NCI-H446 (cell line): ENCODE measurements around the gene TMEM266.

Experiments used
- DNase-seq, 2 experiments: peaks; one replicate each; lab custom pipeline; 2025; lab: John Stamatoyannopoulos, UW

TMEM266 gene

DNA sequence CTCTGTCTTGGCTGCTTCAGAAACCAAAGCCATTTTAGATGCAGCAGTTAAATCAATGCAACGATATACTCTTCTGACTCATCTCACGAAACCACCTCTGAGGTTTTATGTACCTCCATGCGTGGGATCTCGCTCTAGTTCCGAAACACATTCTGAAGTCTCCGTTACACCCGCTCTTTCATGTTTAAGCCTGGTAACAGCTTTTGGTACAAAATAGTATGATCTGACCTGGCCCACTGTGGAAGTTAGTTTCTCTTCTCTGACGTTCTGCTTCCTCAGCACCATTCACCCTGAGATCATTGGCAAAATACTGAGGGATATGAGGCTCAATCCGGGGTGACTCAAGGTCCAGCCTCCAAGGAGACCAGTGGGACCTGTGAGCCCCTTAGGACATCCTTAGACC lies 121.9 kb downstream of the TMEM266 start:
- DNase-seq, result no peak

DNA sequence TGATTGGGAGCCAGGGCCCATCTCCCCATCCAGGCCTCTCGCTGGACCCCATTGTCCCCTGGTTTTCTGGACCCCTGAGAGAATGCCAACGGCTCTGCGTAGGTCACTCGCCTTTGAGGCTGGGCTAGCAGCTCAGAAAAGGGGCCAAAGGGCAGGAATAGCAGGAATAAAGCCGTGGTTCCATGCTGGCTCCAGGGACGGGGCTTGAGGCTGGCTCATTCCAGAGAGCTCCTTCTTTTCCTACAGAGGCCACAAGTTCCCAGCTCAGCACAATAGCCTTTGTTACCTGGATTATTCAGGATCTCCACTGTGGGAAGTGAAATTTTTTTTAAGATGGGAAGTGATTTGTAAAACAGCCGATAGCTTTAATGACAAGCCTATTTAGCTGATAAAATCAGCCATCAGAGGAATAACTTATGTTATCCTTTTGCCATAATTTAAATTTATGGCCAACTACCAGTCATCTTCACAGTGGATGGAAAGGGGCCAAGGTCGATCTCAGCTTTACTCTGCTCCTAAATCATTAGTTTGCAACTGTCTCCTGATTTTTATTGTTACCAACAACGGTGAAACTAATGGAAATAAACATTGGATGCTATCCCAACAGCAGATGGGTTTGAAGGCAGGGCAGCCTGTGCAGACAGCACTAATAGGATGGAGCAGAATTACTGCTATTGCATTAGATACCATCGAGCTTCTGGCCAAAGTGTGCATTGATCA lies 124.3 kb downstream of the TMEM266 start:
- DNase-seq, result peak in 1 of 2 experiments; percentile 44

DNA sequence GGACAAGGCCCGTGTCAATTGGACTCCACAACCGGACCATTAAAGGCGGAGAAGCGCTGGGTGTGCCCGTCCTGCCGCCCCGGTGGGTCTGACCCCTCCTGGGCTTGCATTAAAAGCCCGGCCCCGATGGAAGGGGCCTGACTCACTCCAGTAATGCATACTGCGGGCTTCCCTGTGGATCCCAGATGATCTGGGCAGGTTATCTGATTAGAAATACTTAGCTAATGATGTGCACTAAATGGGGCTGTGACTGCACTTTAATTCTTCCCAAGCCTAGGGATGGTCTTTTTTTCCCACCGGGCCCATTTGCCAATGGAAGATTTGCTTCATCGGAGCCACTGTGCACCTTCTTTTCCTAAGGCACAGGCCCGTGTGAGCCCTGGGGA lies 124.9 kb downstream of the TMEM266 start:
- DNase-seq, result no peak

DNA sequence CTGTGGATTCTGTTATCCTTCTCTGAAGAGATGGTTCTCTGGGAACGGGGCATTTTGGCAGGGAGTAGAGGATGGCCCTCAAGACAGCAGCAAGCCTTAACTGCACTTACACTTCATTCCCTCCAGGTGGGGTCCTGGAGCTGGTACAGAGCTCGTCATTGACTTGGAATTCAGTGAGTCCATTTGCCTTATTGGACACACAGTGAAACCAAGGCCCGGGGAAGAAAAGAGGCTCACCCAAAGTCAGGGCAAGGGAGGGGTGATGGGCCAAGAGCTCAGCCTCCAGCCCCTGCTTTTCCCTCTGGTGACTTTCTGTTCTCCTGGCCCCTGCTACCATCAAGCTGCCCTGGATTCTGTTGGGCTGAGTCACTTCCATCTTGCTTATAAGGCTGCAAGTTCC lies 125.9 kb downstream of the TMEM266 start:
- peak; percentile 12 to 42 for DNase-seq

DNA sequence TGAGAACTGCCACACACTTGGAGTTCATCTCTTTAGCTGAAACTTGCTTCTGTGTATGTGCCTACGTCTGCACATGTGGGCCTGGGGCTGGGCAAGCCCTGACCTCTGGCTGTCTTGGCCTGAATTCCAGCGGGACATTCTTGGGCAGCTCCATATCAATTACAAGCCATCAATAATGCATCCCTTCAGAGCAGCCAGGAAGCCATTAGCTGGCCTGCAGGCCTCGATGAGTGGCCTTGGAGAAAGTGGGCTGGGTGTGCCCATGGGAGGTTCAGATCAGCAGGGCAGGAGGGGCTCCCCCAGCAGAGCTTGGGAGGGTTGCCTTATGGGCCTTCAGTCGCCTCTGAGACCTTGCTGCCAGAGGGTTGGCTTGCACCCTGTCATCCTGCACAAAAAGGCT lies 127.4 kb downstream of the TMEM266 start:
- DNase-seq, result no peak

DNA sequence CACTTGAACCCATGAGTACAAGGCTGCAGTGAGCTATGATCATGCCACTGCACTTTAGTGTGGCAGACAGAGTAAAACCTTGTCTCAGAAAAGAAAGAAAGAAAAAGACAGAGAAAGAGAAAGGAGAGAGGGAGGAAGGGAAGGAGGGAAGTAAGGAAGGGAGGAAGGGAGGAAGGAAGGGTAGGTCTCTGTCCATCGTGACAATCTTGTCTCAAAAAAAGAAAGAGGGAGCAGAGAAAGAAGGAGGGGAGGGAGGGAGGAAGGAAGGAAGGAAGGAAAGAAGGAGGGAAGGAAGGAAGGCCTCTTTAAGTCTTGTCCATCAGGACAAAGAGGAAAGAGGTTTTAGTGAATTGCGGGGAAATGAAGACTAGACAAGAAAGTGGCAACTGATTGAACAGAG lies 129.3 kb downstream of the TMEM266 start:
- DNase-seq, result no peak

DNA sequence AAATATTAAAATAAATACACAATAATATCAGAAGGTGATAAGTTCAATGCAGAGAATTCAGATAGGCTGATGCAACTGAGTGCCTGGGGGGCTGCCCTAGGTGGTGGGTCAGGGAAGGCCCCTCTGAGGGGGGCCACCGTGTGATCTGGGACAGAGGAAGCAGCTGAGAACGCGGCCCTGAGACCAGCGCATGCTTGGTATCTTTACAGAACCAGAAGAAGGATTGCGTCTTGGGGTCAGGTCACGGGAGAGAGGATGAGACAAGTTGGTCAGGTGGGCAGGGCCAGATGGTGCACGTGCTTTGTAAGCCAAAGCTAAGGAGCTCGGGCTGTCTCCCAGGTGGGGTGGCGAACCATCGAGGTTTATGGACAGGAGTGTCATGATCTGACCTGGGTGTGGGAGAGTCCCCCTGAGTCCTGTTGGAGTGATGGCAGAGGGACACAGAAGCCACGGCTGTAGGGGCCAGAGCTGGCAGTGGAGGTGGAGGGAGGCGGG lies 130.3 kb downstream of the TMEM266 start:
- no peak for DNase-seq

DNA sequence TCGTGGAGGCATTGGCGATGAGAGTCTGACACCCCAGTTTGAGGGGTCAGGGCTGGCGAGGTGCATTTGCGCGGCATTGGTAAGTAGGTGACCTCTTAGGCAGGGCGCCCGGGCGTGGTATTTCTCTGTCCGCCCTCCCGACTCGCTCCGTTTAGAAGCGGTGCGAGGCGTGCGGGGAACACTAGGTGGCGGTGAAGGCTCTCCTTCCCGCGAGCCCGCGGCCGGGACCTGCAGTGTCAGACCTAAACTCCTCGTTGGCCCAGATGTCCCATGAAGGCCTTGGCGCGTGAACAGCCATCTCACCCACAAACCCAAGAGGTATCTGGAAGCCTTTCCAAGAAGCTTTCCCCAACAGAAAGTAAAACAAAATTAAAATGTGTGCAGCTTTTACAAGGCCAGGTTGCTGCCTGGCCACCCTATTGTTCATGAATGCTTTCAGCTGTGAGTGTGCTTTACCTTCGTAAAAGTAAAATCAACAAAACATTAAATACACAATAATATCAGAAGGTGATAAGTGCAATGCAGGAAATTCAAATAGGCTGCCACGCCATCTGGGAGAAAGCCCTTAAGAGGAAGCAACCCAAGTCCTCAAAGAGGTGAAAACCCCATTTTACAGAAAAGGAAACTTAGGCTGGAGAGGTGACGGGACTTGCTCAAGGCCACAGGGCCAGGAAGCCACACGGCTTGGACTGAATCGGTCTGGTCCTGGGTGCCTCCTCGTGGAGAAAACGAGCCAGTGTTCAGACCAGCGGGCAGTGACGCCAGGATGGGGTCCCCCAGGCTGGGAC lies 131.2 kb downstream of the TMEM266 start:
- DNase-seq, result peak; percentile 44 to 84

DNA sequence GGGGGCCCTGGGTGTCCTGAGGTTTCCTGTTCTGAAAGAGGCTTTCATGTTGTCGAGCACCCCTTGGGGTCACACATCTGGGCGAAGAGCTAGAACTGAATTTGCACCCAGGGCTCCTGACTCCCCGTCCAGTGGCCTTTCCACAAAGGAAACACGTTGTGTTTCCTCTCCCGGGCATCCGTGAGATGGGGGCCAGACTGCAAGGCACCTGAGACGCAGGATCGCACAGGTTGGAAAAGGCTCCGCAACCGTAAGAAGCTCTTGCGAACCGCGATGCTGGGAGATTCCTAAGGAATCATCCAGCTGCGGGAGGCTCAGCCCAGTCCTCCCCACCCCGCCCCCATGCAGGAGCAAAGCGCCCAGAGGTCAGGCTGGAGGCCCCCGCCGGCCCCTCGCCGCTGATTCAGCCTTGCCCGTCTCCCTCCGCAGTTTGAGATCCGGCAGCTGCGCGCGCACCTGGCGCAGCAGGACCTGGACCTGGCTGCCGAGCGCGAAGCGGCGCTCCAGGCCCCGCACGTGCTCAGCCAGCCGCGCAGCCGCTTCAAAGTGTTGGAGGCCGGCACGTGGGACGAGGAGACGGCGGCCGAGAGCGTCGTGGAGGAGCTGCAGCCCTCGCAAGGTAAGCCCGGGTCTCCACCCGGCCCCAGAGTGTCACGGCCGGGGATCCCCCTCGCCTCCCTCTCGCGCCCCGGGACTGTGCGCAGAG lies 131.9 kb downstream of the TMEM266 start:
- no peak for DNase-seq

DNA sequence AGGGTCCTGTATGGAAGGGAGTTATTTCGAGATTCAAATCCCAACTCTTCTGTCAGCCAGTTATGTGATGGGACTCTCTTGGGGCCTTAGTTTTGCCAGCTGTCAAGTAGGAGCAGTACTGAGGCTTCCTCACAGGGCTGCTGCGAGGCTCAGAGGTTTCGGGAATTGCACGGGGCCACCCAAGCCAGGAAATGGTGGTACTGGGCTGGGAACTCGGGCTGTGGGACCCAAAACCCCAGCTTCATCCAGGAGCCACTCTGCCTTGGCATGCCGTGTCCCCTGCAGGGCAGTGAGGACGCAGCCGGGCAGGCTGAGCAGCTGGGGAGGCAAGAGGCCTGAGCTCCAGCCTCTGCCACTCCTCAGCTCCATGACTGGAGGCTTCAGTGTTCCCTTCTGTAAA lies 132.9 kb downstream of the TMEM266 start:
- DNase-seq, result no peak

DNA sequence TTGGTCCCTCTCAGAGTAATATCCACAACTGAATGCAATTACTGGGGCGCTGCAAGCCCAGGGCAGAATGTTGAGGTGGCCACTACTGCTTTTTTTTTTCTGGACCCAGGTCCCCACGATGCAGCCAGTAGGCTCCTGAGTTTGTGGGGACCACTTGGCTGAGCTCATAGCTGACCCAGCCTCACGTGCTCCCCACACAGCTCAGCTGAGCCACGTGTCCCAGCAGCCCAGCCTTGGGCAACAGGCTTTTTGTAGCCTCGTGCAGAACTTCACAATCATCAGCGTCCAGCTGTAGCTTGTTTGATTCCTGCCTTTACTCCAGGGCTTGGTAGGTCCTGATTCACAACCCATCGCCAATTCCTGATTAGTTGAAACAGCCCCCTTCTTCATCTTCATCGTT lies 134.1 kb downstream of the TMEM266 start:
- DNase-seq, result no peak

DNA sequence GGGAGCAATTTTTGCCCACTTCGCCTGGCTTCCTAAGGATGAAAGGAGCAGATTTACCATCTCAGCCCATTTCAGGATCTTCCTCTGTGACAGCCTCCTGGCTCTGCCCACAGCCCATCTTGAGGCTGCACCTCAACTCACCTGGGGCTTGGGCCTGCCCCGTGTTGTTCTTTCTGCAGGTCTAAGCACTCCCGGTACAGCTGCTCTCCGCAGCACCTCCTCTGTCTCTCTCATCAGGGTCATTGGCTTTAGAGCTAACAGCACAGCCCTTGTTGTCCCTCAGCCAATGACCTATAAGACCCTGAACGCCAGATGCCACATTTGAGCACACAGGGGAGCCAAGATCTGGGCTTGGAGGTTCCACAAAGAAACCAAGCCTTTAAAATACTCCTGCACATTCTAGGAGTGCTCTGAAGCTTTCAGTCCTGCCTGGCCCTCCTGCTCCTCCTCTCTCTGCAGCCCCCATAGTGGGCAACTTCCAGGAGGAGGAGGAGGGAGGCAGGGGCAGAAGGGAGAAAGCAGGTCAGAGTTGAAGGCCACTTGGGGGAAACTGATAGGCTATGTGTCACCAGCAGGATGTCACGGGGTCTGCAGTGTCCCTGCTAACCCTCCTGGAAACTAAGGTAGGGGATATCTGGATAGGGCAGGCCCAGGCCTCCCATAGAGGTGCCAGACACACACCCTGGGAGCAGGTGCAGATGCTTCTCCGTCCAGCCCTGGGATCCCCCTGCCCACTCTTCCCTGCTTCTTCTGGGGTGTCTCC lies 135.9 kb downstream of the TMEM266 start:
- no peak for DNase-seq

DNA sequence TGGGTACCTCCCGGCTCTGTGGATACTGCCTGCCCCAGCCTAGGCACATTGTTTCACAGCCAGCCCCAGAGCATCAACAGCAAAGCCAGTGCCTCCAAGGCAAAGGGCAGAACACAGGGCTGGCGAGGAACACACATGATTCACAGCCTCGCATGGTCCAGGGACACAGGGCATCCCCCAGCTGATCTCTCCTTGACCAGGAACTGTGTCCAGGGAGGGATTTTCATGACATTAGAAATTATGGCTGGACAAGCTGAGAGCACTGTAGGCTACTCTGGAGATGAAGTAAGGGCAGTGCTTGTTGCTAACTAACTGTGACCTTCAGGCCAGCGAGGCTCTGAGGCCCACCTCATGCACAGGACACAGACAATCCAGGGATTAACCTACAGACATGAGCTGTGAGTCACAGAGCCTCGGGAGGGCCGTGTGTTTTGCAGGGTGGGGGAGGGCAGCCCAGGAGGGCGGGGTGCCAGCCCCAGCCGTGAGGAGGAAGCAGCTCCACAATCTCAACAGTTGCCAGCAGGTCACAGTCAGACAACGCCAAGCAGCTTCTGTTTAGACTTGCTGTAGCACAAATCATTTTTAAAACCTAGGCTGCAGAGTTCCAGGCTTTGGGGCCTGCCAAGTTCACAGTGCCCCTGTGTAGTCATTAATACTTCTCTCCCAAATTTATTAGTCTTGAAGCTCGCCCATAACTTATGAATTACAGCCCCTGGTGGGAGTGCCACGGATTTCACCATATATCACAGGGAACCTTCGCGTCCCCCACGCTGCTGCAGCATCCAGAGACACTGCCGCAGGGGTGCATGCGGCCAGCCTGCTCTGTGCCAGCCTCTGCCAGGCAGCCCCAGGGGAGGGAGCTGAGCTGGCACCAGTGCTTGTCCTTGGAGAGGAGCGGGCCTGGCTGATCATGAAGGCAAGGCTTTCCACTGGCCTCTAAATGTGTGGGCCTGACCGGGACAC lies 136.8 kb downstream of the TMEM266 start:
- DNase-seq, result peak; percentile 26 to 84

DNA sequence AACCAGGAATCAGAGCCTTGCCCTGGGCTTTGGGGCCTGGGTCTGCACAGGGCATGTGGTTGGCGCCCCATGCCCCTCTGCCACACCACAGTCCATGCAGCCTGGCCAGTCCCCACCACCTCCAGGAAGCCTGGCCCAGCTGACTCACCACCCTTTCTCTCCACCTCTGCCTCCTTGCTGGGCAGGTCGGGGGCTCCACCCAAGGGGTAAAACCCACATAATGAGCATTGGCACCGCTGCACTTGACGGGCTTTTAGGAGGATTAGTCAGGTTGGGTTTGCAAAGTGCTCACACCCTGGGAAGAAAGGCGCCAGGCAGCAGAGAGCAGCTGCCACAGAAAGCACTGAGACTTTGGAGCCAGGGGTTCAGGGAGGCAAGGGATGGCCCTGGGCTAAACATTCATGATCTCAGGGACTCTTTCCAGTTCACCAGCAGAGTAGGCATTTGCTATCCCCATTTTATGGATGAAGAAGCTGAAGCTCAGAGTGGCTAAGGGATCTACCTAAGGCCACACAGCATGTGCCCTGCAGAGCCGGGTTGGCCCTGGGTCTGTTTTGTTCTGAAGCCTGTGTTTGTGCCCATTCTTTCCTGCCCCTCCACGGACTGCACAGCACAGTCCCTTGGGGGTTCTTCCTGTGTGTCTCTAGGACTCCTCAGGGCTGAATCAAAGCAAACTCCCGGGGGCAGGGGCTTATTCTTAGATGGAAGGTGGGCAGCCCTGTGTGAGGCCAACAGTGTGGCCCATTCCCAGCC lies 138.1 kb downstream of the TMEM266 start:
- DNase-seq, result no peak

DNA sequence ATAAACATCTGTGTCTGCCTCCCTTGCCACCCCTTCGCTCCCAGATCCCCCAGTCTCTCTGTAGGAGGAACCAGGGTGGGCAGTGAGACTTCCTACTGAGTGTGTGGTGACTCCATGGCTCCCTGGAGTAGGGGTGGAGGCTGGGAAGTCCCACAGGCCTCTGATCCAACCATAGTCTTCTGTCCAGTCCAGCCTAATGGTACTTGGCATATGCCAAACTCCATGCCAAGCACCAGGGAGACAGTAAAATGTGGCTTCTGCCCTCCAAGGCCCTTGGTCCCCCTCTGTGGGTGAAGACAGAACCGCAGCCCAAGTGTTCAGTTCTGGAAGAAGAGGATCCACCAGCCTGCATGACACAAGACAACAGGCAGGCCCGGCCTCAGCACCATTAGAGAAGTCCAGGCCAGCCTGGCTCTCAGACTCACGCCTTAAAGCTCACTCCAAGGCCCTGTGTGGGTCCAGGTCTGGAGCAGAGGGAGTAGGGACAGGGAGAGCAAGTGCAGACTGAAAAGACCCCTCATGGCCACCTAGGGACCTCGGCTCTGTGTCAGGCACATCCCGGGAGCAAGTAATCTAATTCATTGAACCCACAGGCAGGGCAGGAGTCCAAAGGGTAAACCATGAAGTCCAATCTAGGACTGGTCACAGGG lies 138.8 kb downstream of the TMEM266 start:
- no peak for DNase-seq

DNA sequence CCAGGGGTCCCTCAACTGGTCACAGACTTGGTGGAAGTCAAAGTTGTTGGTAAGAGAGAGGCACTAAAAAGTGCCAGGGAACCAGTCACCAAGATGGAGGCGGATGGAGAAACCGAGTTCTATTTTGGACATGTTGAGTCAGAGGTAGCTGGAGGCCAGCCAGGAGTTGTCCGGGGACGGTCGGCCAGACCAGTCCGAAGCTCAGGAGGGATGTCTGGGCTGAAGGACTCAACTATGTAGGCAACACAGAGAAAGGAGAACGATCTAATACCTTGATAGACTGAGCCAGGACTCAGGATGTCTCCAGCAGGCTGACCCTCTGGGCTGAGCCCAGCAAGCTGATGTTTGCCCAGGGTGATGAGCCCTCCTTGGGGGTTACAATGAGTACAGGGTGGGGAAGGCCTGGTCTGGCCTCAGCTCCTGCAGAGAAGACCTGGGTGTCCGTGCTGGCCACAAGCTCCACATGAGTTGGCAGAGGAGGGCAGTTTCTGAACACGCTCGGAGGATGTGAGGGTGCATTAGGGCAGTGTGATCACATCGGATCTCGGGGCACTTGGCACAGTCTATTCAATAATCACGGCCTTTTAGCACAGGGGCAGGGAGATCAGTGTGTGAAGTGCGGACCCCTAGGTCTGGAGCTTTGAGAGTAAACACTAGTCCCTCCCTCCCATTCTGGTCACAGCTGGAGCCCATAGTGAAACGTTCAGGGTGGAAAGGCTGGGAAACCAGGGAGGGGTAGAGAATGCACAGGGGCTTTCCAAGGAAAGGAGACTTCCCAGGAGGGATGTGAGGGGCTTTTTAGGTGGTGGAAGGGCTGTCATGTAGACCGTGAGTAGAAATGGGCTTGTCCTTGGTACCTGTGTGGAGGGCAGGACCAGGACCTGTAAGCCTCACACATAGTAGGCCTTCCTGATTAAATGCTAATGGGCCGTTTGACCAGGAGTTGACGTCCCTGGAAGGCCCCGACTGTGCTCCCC lies 139.6 kb downstream of the TMEM266 start:
- DNase-seq, result no peak

DNA sequence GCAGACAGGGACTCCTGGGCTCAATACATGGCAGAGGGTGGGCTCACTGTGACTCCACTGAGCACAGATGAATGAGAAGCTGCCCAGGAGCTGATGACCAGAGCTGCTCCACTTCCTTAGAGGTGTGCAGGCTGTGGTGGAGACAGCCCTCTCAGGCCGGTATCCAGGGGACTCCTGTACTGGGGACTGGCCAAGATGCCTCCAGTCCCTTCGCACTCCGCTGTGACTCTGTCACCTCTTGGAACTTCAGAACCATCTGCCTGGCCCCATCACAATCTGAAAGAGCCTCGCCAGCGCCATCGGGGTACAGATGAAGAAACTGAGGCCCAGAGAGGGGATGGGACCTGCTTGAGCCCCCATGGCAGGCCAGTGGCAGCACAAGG lies 140.3 kb downstream of the TMEM266 start:
- no peak for DNase-seq

DNA sequence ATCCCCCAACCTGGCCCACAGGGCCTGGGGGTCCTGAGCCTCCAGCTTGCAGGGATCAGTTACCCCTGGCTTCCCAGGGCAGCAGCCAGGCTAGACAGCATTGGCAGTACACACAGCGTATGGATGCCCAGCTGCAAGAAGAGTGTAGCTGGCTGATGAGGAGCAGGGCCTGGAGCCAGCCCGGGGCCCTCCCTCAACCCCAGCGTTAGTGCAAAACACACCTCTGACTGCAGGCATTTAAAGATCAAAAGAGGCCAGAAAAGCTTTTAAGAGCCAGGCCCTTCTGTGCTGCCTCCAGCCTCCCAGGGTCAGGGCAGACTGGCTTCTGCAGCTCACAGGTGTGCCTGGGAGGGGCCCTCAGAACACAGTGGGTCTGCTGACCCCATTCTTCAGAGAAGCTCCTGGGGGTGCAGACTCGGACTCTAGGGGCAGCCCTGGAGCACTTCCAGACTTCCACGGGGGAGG lies 140.9 kb downstream of the TMEM266 start:
- DNase-seq, result peak in 1 of 2 experiments; percentile 3
